Spleen (tissue), 7 donors: Measurements from ENCODE around the gene PRDX4.

Source experiments
- CTCF ChIP-seq, 11 experiments: fragments of 200-600 bp in 7 of 11; fragments of 450-650 bp in 4 of 11; sonication (generic) in 4 of 11; IDR thresholded peaks in 8 of 11; conservative IDR thresholded peaks in 3 of 11; 1 replicate in 7 of 11; 2 replicates in 4 of 11; pipeline versions ENCODE4 v1.4.0 to v1.8.0; 2016 to 2021; ENCODE audit warnings: antibody characterized with exemption in 11 of 11, inconsistent platforms in 4 of 11, mild to moderate bottlenecking in 1 of 11
- POLR2A ChIP-seq, 3 donors: fragments of 450-650 bp; IDR thresholded peaks; one replicate each; pipeline ENCODE4 v1.5.1; 2017; ENCODE audit warnings: antibody characterized with exemption in 3 of 3, mild to moderate bottlenecking in 1 of 3
- donor health status: DM: no; HTN: no; CAD: no; lungs with moderate emphysema.
- donor health status: DM: no; HTN: no; CAD: no.
- donor health status: DM: no; HTN: no; CAD: no.

- TF ChIP-seq CTCF (IDR thresholded peaks at IDR 0.05 in 8 of 11, conservative IDR thresholded peaks at IDR 0.05 in 3 of 11) (no peak), POLR2A (IDR thresholded peaks at IDR 0.05) (no peak)
These were observed 58.9 kb downstream of the PRDX4 start for GRCh38 chrX:23726191-23726590.
